Panc1 (cell line): ENCODE results near the gene CHCHD6. TPM values are rescaled to one million over a fixed set of nuclear protein-coding genes. Genes with fewer than 3 reads are reported as not detected.
A peak's percentile ranks its signal among the peaks of the same experiment; 100 is the strongest.

Experiments
- ATAC-seq: fragments of 200-7000 bp; cut with Tn5 transposase; 2 replicates; pipeline ENCODE4 v1.9.1; 2020; ENCODE audit warnings: mild to moderate bottlenecking, moderate library complexity
- BruUV-seq: library from RNA; stranded (reverse); fragments of 400-500 nt; replicated peaks from 2 replicates; lab custom pipeline; 2021; lab: Mats Ljungman, UMichigan
- CTCF ChIA-PET: fragments of 300-600 bp; sonication (Branson Sonifier 250); formaldehyde crosslinking; loops from one replicate; lab custom pipeline; 2022; ENCODE audit warnings: antibody characterized with exemption; lab: Charles Lee
- POLR2A ChIA-PET: fragments of 300-600 bp; sonication (Branson Sonifier 250); formaldehyde crosslinking; loops from one replicate; lab custom pipeline; 2022; ENCODE audit warnings: antibody characterized with exemption; lab: Charles Lee
- DNase-seq: peaks from one replicate; pipeline ENCODE4 v3.0.0-alpha.2; 2010; ENCODE audit warnings: low read depth, low spot score
- H3K27ac ChIP-seq: 2 replicates; pipeline ENCODE4 v1.5.1; 2011; ENCODE audit warnings: mild to moderate bottlenecking, low read length, inconsistent platforms
- H3K27me3 ChIP-seq: fragments of 200-500 bp; sonication (Bioruptor generic); 2 replicates; pipeline ENCODE4 v1.6.0; 2014; ENCODE audit warnings: low read length, inconsistent platforms; ENCODE audit not compliant: control insufficient read depth, insufficient read depth
- H3K36me3 ChIP-seq: fragments of 200-500 bp; sonication (Bioruptor generic); 2 replicates; pipeline ENCODE4 v1.5.1; 2014; ENCODE audit warnings: inconsistent platforms, mild to moderate bottlenecking, low read length, moderate library complexity; ENCODE audit not compliant: control insufficient read depth, insufficient read depth
- H3K4me1 ChIP-seq: 2 replicates; pipeline ENCODE4 v1.5.1; 2011; ENCODE audit warnings: inconsistent platforms, mild to moderate bottlenecking, low read length, moderate library complexity; ENCODE audit not compliant: control insufficient read depth, insufficient read depth
- H3K4me3 ChIP-seq, 2 experiments: 2 replicates each; pipeline ENCODE4 v1.5.1; 2011 to 2012; ENCODE audit warnings: low read depth in 2 of 2, low read length in 2 of 2, mild to moderate bottlenecking in 2 of 2, inconsistent platforms in 1 of 2, moderate library complexity in 1 of 2
- H3K9me3 ChIP-seq: fragments of 200-500 bp; sonication (Bioruptor generic); 2 replicates; pipeline ENCODE4 v1.5.1; 2014; ENCODE audit warnings: low read depth, mild to moderate bottlenecking, inconsistent platforms, low read length, moderate library complexity; ENCODE audit not compliant: control insufficient read depth, insufficient read depth
- POLR2AphosphoS5 ChIP-seq: IDR thresholded peaks from 2 replicates; pipeline ENCODE4 v1.6.1; 2012; ENCODE audit warnings: mild to moderate bottlenecking, low read depth, low read length, moderate library complexity
- SIN3A ChIP-seq: IDR thresholded peaks from 2 replicates; pipeline ENCODE4 v1.6.1; 2012; ENCODE audit warnings: low read depth, mild to moderate bottlenecking, low read length, moderate library complexity, borderline replicate concordance; ENCODE audit not compliant: insufficient read depth
- TCF7L2 ChIP-seq: IDR thresholded peaks from 2 replicates; pipeline ENCODE4 v1.6.1; 2011; ENCODE audit warnings: mild to moderate bottlenecking, low read depth, low read length, inconsistent platforms
- in situ Hi-C: cut with HindIII; loops from 2 replicates; pipeline ENCODE4 v1.10.0; 2016; ENCODE audit warnings: low sequenced_read_pairs, low pct_unique_long_range_greater_than_20kb
- intact Hi-C: fragments of 100-400 bp; cut with micrococcal nuclease; formaldehyde crosslinking; loops from one replicate; pipeline ENCODE4 v1.10.0; 2022; ENCODE audit not compliant: unreplicated experiment
- total RNA-seq: library from RNA; stranded (reverse); gene quantifications from one replicate; pipeline ENCODE4 v1.2.1, GENCODE V29; 2021; ENCODE audit not compliant: unreplicated experiment
- TF ChIP-seq, protein P1 (sequence below), 2 experiments: IDR thresholded peaks; 2 replicates each; pipeline ENCODE4 v1.6.1; 2011 to 2012; ENCODE audit warnings: low read depth in 2 of 2, control low read depth in 1 of 2, low read length in 1 of 2, mild to moderate bottlenecking in 1 of 2, moderate library complexity in 1 of 2; ENCODE audit not compliant: insufficient read depth in 1 of 2
- TF ChIP-seq, protein P2 (sequence below): fragments of 450-650 bp; IDR thresholded peaks from 2 replicates; pipeline ENCODE4 v1.5.1; 2017; ENCODE audit warnings: mild to moderate bottlenecking

Gene CHCHD6
- total RNA-seq, 1 experiment from 2014 or later: 31.5 TPM

DNA sequence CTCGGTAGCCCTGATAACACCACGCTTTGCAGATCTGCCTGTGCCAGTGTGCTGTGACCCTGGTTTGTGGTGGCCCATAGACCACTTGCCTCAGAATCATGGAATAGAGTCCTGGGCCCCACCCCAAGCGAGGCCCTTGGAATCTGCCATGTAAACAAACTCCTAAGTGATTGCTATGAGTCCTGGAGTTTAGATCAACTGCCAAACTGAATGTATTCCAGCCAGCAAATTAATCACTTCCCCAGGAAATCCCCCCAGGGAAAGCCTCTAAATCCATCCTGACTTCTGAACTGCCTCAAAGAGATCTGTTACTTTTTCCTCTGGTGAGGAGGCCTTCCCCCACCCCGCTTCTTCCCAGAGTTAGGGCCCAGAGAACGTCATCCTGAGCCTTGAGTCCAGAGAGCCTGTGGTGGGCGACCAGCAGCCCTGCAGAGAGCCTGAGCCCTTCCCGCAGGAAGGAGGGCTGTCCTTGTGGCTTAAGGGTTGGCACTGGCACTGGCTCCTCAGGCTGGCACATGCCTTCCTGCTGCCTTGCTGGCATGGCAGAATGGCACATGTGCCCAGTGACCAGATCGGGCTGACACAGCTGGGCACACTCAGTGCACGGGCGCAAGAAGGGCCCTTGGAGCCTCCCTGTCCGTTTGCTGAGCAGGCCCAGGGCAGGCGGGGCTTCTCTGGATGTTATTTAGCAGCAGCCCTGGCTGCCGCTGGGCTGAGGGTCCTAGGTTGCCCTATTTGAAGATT, 228.3 kb downstream of the CHCHD6 start:
- TF ChIP-seq POLR2AphosphoS5 (no peak), TCF7L2 (no peak), SIN3A (no peak)
- TF ChIP-seq, protein P1, sequence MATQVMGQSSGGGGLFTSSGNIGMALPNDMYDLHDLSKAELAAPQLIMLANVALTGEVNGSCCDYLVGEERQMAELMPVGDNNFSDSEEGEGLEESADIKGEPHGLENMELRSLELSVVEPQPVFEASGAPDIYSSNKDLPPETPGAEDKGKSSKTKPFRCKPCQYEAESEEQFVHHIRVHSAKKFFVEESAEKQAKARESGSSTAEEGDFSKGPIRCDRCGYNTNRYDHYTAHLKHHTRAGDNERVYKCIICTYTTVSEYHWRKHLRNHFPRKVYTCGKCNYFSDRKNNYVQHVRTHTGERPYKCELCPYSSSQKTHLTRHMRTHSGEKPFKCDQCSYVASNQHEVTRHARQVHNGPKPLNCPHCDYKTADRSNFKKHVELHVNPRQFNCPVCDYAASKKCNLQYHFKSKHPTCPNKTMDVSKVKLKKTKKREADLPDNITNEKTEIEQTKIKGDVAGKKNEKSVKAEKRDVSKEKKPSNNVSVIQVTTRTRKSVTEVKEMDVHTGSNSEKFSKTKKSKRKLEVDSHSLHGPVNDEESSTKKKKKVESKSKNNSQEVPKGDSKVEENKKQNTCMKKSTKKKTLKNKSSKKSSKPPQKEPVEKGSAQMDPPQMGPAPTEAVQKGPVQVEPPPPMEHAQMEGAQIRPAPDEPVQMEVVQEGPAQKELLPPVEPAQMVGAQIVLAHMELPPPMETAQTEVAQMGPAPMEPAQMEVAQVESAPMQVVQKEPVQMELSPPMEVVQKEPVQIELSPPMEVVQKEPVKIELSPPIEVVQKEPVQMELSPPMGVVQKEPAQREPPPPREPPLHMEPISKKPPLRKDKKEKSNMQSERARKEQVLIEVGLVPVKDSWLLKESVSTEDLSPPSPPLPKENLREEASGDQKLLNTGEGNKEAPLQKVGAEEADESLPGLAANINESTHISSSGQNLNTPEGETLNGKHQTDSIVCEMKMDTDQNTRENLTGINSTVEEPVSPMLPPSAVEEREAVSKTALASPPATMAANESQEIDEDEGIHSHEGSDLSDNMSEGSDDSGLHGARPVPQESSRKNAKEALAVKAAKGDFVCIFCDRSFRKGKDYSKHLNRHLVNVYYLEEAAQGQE (IDR thresholded peaks at IDR 0.05; ENCODE audit: insufficient read depth in 1 of 2, low read depth in 2 of 2, low read length in 1 of 2): no peak
- TF ChIP-seq, protein P2, sequence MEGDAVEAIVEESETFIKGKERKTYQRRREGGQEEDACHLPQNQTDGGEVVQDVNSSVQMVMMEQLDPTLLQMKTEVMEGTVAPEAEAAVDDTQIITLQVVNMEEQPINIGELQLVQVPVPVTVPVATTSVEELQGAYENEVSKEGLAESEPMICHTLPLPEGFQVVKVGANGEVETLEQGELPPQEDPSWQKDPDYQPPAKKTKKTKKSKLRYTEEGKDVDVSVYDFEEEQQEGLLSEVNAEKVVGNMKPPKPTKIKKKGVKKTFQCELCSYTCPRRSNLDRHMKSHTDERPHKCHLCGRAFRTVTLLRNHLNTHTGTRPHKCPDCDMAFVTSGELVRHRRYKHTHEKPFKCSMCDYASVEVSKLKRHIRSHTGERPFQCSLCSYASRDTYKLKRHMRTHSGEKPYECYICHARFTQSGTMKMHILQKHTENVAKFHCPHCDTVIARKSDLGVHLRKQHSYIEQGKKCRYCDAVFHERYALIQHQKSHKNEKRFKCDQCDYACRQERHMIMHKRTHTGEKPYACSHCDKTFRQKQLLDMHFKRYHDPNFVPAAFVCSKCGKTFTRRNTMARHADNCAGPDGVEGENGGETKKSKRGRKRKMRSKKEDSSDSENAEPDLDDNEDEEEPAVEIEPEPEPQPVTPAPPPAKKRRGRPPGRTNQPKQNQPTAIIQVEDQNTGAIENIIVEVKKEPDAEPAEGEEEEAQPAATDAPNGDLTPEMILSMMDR: no peak
- Histone ChIP-seq H3K36me3 (no peaks in the 10 kb centered on the region), H3K27ac (no peak overlapping the region; the same call in 1 of the 2 replicates), H3K27me3 (no peaks in the 10 kb centered on the region), H3K4me1 (peaks cover 20% of the 10 kb centered on the region), H3K4me3 (no peak overlapping the region), H3K9me3 (no peaks in the 10 kb centered on the region)
- ChIA-PET CTCF (no interaction called here), POLR2A (no interaction called here)
- intact Hi-C loops: no loop called here
- DNase-seq (no peak), ATAC-seq (peak; percentile 65)
- no TSS peak for BruUV-seq
- in situ Hi-C loops: no loop called here

DNA sequence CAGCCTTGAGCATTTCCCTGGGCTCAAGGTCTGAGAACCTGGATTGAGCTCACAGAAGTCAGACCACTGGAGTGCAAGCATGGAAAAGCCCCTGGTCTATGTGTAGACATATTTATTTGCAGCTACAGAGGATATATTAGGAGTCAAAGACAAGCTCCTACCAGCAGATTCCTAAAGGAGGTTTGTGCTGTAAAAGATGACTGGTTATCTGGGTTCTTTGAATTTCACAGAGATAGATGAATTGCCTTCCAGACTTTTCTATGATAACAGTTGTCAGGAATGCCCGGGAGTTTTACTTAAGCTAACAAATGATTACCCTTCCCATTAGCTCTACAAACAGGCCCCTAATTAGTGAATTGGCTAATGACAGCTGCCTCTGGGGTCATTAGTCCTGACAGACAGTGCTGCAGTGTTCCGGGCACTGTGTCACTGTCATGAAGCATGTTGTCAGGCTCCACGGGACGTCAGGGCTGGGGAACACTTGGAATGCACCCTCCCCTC, 230.0 kb downstream of the CHCHD6 start:
- ChIA-PET CTCF (interaction anchor here (0.6 kb wide), 1 partner anchor 27 kb away, joined by 8 read pairs; no protein-coding TSS in a partner anchor), POLR2A (interaction anchor here (0.7 kb wide), 1 partner anchor 184 kb away, joined by 11 read pairs; no protein-coding TSS in a partner anchor)
- in situ Hi-C loops: no loop called here
- ATAC-seq (no peak), DNase-seq (no peak)
- Histone ChIP-seq H3K27ac (no peak overlapping the region), H3K4me3 (no peak overlapping the region), H3K27me3 (no peaks in the 10 kb centered on the region), H3K4me1 (peaks cover 26% of the 10 kb centered on the region), H3K36me3 (no peaks in the 10 kb centered on the region), H3K9me3 (no peaks in the 10 kb centered on the region)
- TF ChIP-seq SIN3A (no peak), POLR2AphosphoS5 (no peak), TCF7L2 (no peak)
- TF ChIP-seq, protein P1 (IDR thresholded peaks at IDR 0.05; ENCODE audit: insufficient read depth in 1 of 2, low read depth in 2 of 2, low read length in 1 of 2): no peak
- TF ChIP-seq, protein P2: no peak
- intact Hi-C loops: no loop called here
- no TSS peak for BruUV-seq
